Measurements from ENCODE around the gene FDXR.

DNA sequence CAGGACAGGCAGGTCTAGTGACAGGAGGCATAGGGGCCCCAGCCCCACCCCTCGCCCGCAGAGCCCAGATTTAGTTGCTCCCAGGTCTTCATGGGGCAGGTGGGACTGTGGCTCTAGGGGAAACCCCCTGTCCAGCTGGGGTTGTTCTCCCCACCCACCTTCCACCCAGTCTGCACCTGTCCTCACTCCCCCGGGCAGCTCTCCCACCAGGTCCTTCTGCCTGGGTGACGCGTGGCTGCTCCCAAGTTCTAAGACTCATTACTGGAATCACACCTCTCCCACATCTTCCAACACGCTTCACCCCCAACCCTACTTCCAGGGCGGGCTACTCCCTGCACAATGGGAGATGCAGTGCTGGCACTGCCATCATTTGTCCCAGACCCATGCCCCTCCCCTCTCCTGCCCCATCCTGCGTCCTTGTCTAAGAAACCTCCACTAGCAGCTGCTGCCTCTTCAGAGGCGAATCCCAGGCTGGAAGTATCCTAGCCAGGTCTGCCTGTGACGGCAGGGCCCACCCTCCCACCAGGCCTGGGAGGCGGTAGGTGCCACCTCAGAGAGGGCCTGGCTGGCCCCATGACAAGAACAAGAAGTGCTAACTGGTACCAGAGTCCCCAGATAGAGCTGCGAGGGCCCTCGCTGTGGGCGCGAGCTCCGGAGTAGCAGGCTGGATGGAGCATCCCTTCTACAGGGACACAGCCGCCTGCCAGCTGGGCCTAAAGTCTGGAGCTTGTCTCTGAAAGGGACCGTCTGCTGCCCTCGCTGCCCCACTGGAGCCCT, 35.9 kb downstream of the FDXR start:
- TF ChIP-seq, protein P1, sequence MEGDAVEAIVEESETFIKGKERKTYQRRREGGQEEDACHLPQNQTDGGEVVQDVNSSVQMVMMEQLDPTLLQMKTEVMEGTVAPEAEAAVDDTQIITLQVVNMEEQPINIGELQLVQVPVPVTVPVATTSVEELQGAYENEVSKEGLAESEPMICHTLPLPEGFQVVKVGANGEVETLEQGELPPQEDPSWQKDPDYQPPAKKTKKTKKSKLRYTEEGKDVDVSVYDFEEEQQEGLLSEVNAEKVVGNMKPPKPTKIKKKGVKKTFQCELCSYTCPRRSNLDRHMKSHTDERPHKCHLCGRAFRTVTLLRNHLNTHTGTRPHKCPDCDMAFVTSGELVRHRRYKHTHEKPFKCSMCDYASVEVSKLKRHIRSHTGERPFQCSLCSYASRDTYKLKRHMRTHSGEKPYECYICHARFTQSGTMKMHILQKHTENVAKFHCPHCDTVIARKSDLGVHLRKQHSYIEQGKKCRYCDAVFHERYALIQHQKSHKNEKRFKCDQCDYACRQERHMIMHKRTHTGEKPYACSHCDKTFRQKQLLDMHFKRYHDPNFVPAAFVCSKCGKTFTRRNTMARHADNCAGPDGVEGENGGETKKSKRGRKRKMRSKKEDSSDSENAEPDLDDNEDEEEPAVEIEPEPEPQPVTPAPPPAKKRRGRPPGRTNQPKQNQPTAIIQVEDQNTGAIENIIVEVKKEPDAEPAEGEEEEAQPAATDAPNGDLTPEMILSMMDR (IDR thresholded peaks at IDR 0.05): no peak
- no peak for TF ChIP-seq ZFX (IDR thresholded peaks at IDR 0.05; ENCODE audit: borderline replicate concordance)
